MCF 10A (cell line): ENCODE data around the gene UNC79. TPM values are rescaled to one million over a fixed set of nuclear protein-coding genes. Genes with fewer than 3 reads are reported as not detected.

Experiments used
- BruUV-seq: library from RNA; stranded (reverse); fragments of 400-500 nt; replicated peaks from 2 replicates; lab custom pipeline; 2021; lab: Mats Ljungman, UMichigan
- CTCF ChIA-PET: fragments of 300-600 bp; sonication (Branson Sonifier 250); formaldehyde crosslinking; extraction: SDS; loops from one replicate; lab custom pipeline; 2021; ENCODE audit warnings: antibody characterized with exemption, inconsistent platforms; lab: Yijun Ruan, JAX
- POLR2A ChIA-PET: fragments of 300-600, 350-650 bp; sonication (Branson Sonifier 250); formaldehyde crosslinking; extraction: SDS; loops from one replicate; lab custom pipeline; 2020; ENCODE audit warnings: antibody characterized with exemption, inconsistent platforms; lab: Yijun Ruan, JAX
- DNase-seq: peaks from one replicate; pipeline ENCODE4 v3.0.0-alpha.2; 2018; ENCODE audit not compliant: unreplicated experiment
- H3K27ac Mint-ChIP-seq: one replicate; pipeline ENCODE4 v1.8.0; 2022; ENCODE audit warnings: mild to moderate bottlenecking, low read depth, mixed read lengths; ENCODE audit not compliant: unreplicated experiment
- H3K27me3 Mint-ChIP-seq: one replicate; pipeline ENCODE4 v1.8.0; 2022; ENCODE audit warnings: mixed read lengths; ENCODE audit not compliant: insufficient read depth, unreplicated experiment
- H3K36me3 Mint-ChIP-seq: one replicate; pipeline ENCODE4 v1.8.0; 2022; ENCODE audit warnings: mild to moderate bottlenecking, moderate library complexity, mixed read lengths; ENCODE audit not compliant: insufficient read depth, unreplicated experiment
- H3K4me1 Mint-ChIP-seq: one replicate; pipeline ENCODE4 v1.8.0; 2022; ENCODE audit warnings: mixed read lengths; ENCODE audit not compliant: insufficient read depth, unreplicated experiment
- H3K4me3 Mint-ChIP-seq: one replicate; pipeline ENCODE4 v1.8.0; 2022; ENCODE audit warnings: mild to moderate bottlenecking, moderate library complexity, mixed read lengths; ENCODE audit not compliant: unreplicated experiment
- H3K9me3 Mint-ChIP-seq: one replicate; pipeline ENCODE4 v1.8.0; 2022; ENCODE audit warnings: mixed read lengths; ENCODE audit not compliant: unreplicated experiment
- intact Hi-C: fragments of 100-400 bp; cut with micrococcal nuclease; formaldehyde crosslinking; loops from 2 replicates; pipeline ENCODE4 v1.14.1; 2022
- total RNA-seq: library from RNA; stranded (reverse); gene quantifications from 2 replicates; pipeline ENCODE4 v1.2.3, GENCODE V29; 2022
- TF ChIP-seq, protein P1 (sequence below): fragments of 200-600 bp; IDR thresholded peaks from one replicate; pipeline ENCODE4 v1.8.0; 2022; ENCODE audit warnings: antibody characterized with exemption, mild to moderate bottlenecking; ENCODE audit not compliant: unreplicated experiment

Gene UNC79
- total RNA-seq, 1 experiment from 2014 or later, result 0.05 TPM

DNA sequence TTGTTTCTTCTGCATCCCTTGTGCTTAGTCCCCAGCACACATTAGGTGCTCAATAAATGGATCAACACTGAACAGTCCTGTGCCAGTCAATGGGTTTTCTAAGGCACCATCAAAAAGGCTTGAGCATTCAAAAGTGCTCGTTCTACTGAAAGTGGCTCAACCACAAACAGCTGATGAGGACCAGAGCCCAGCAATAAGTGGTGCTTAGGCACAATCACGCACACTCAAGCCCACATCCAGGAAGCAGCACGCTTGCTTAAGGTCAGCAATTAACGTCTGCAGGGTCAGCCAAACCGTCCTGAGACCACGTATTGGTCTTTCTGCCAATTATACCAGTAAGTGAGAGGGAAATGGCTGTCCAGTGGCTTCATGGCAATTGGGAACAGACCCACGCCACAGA, 301.0 kb downstream of the UNC79 start:
- peaks cover 13% of the 10 kb centered on the region for H3K4me1 Mint-ChIP-seq
- no peak overlapping the region for H3K4me3 Mint-ChIP-seq
- TF ChIP-seq, protein P1, sequence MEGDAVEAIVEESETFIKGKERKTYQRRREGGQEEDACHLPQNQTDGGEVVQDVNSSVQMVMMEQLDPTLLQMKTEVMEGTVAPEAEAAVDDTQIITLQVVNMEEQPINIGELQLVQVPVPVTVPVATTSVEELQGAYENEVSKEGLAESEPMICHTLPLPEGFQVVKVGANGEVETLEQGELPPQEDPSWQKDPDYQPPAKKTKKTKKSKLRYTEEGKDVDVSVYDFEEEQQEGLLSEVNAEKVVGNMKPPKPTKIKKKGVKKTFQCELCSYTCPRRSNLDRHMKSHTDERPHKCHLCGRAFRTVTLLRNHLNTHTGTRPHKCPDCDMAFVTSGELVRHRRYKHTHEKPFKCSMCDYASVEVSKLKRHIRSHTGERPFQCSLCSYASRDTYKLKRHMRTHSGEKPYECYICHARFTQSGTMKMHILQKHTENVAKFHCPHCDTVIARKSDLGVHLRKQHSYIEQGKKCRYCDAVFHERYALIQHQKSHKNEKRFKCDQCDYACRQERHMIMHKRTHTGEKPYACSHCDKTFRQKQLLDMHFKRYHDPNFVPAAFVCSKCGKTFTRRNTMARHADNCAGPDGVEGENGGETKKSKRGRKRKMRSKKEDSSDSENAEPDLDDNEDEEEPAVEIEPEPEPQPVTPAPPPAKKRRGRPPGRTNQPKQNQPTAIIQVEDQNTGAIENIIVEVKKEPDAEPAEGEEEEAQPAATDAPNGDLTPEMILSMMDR, result no peak
- no peak overlapping the region for H3K27ac Mint-ChIP-seq
- no TSS peak for BruUV-seq
- POLR2A ChIA-PET, result no interaction called here
- intact Hi-C loops, result no loop called here
- no peaks in the 10 kb centered on the region for H3K9me3 Mint-ChIP-seq
- DNase-seq, result no peak
- H3K27me3 Mint-ChIP-seq, result no peaks in the 10 kb centered on the region
- H3K36me3 Mint-ChIP-seq, result no peaks in the 10 kb centered on the region
- CTCF ChIA-PET, result interaction anchor here (1.0 kb wide), 1 partner anchor 76 kb away, joined by 4 read pairs; no protein-coding TSS in a partner anchor

DNA sequence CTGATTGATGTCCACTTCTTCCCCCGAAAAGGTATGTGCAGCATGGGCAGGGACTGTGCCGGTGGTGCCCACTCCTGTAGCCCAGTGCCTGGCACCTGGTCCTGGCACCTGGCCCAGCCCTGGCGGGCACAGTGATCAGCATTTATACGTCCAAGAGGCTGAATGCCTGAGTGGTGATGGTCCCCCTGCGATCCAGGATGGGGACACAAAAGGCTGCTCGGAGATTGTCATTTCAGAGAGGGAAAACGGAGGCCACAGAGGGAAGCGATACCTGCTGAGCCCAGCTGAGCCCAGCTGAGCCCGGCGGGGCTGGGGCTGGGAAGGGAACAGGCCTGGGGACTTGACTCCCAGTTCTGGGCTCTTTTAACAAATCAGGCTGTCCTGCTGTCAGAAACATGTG, 301.8 kb downstream of the UNC79 start:
- ChIA-PET CTCF (no interaction called here), POLR2A (no interaction called here)
- Mint-ChIP-seq H3K36me3 (no peaks in the 10 kb centered on the region), H3K4me3 (no peak overlapping the region), H3K27me3 (no peaks in the 10 kb centered on the region), H3K9me3 (no peaks in the 10 kb centered on the region), H3K27ac (no peak overlapping the region), H3K4me1 (peaks cover 13% of the 10 kb centered on the region)
- TF ChIP-seq, protein P1, result no peak
- intact Hi-C loops, result no loop called here
- BruUV-seq, result no TSS peak
- DNase-seq, result no peak

DNA sequence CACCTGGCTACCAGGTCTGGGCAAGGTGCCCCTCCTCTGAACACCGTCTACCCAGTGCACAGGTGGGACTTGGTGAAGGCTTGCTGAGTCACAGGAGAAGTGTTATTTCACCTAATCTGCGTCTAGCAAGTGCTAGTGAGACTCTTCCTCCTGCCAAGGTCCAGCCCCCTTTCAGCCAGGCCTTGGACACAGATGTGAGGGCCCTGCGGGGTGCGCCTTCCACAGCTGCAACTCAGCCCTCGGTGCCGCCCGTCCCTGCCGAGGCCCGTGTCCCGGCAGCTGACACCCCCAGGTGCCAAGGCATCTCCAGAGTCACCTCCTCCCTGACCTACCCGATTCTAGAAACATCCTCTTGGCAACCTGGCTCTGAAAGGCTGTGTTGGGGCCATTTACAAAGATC, 302.5 kb downstream of the UNC79 start:
- Mint-ChIP-seq H3K27ac (no peak overlapping the region), H3K36me3 (no peaks in the 10 kb centered on the region), H3K9me3 (no peaks in the 10 kb centered on the region), H3K4me3 (no peak overlapping the region), H3K4me1 (peaks cover 13% of the 10 kb centered on the region), H3K27me3 (peaks cover 6% of the 10 kb centered on the region)
- no TSS peak for BruUV-seq
- ChIA-PET POLR2A (no interaction called here), CTCF (no interaction called here)
- TF ChIP-seq, protein P1, result no peak
- intact Hi-C loops, result no loop called here
- peak; percentile 48 for DNase-seq

DNA sequence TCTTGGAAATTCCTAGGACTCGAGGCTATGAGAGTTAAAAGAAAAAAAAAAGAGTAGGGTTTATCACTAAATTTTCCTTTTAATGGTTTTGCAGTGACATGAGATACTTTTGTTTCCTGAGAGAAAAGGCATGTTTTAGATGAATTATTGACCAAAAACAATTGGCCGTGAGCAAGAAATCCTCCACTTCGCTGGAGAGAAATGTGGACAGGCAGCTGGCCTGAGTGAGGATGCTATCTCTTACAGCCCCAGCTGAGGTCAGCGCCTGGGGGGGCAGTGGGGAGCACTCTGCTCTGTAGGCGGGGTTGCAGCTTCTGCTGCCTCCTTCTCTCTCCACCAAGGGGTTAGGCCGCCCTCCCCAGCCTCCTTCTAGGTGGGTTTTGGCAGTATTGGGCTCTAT, 302.9 kb downstream of the UNC79 start:
- TF ChIP-seq, protein P1, result no peak
- CTCF ChIA-PET, result no interaction called here
- POLR2A ChIA-PET, result no interaction called here
- Mint-ChIP-seq H3K27me3 (peaks cover 10% of the 10 kb centered on the region), H3K27ac (no peak overlapping the region), H3K9me3 (no peaks in the 10 kb centered on the region), H3K4me3 (no peak overlapping the region), H3K4me1 (peaks cover 13% of the 10 kb centered on the region), H3K36me3 (no peaks in the 10 kb centered on the region)
- no peak for DNase-seq
- no TSS peak for BruUV-seq
- intact Hi-C loops, result no loop called here
